Kidney glomerular epithelial cell (primary cell): Measurements from ENCODE around the gene SPDYE18.
"Not testable (repeated sequence)": the region's sequence is repeated elsewhere in the genome, so short reads cannot be mapped to it uniquely, and the experiment has no call there.

Experiments used
- DNase-seq: peaks from one replicate; lab custom pipeline; 2025; lab: John Stamatoyannopoulos, UW

Gene SPDYE18, protein sequence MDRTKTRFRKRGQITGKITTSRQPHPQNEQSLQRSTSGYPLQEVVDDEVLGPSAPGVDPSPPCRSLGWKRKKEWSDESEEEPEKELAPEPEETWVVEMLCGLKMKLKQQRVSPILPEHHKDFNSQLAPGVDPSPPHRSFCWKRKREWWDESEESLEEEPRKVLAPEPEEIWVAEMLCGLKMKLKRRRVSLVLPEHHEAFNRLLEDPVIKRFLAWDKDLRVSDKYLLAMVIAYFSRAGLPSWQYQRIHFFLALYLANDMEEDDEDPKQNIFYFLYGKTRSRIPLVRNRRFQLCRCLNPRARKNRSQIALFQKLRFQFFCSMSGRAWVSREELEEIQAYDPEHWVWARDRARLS

DNA sequence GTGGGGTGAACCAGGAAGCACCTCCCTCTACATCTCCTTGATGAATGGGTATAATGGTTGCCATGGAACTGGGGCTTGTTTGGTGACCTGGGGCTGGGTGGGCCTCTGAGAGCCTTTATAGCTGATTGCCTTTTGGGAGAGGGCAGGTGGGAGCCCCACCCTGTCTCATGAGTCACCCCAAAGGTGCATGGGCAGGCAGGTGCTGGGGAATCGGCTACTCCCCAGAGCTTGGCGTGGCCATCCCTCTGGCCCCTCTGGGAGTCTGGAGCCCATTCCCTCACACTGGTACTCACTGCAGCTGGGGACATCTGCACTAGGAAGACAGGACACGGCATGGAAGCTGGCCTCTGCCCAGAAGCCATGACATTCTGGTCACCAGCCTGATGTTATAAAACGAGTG lies at the start of gene SPDYE18:
Gene SPDYE18 (minus strand): TSS at position 2 of the 400 bp plus-strand sequence. CDS start 2,046 bp downstream, outside the sequence.
- DNase-seq = not testable (repeated sequence)

DNA sequence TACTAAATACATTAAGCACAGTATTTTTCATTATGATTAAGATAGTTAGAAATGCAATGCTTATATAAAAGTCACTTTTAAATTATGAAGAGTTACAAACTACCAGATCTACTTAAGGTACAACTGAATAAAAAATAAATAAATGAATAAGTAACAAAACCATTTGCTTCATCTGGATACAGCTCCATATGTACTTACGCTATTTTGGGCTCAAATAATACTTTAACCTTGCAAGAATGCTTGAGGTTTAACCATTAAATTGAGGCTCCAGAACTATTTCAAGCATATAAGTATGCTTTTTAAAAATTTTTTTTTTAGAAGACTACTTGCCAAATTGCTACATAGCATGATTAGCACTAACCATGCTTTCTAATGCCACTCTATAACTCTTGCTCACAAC lies 46.0 kb upstream of the SPDYE18 start:
- DNase-seq = not testable (repeated sequence)

DNA sequence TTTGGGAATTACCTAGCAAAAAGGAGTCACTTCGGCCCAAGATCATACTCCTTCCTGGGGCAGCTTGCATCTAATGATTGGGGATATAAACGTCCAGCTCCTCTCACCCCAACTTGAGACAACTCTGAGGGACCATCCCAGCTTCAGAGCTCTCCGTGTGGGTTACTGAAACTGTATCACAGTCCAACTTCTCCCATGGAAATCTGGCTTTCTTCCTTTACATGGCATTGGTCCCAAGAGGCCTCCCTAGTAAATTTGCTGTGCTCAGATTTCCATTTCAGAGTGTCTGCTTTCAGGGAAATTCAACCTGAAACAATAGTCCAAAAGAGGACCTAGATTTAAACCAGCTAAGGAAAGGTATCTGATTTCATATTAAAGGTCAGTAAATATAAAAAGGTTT lies 45.3 kb upstream of the SPDYE18 start:
- DNase-seq = not testable (repeated sequence)

DNA sequence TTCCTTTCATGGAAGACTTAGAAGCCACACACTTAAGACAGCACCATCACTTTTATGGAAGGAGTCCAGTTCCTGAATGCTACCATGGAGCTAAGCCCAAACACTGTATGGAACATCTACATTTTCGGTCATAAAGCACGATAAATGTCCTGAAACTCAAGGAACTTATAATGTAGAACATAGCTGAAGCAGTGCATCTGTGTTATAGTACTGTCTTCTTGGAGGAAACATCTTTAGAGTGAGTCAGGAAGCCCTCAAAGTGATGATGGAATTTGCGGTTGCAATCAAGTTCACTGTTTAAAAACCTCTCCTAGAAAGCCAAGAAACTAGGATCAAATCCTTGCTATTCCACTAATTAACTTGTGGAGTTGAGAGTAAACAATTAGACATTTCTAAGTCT lies 43.5 kb upstream of the SPDYE18 start:
- not testable (repeated sequence) for DNase-seq

DNA sequence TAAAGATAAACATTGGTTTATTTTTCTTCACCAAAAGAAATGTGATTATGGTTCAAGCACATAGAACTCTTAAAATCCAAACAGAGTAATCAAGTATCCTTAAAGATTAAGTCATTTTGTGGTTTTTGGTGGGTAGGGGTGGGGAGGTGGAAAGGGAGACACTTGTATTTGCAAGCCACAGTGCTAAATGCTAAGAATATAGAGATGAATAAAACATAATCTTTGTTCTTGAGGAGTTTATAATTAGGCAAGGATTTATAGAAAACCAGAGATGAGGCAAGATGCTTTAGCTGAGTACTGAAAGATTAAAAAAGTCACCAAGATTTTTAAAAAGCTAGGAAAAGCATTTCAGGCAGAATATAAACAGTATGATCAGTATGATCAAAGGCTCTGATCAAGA lies 40.3 kb upstream of the SPDYE18 start:
- DNase-seq = not testable (repeated sequence)

DNA sequence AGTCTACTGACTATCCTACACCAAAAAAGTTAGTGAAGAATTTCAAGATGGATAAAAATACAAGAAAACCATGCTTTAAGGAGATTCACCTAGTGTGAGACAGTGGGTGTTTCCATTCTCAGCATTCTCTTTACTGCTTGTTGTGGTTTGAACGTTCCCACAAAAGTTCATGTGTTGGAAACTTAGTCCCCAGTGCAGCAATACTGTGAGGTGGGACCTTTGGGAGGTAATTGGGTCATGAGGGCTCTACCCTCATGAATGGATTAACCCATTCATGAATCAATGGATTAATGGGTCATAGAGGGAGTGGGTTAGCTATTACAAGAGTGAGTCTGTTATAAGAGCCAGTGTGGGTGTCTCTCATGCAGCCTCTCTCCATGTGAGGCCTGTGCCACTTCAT lies 38.8 kb upstream of the SPDYE18 start:
- DNase-seq = not testable (repeated sequence)

DNA sequence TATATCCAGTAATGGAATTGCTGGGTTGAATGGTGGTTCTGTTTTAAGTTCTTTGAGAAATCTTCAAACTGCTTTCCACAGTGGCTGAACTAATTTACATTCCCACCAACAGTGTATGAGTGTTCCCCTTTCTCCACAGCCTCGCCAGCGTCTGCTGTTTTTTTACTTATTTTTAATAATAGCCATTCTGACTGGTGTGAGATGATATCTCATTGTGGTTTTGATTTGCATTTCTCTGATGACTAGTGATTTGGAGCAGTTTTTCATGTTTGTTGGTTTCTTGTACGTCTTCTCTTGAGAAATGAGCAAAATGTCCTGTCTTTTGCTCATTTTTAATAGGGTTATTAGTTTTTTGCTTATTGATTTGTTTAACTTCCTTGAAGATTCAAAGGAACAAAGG lies 38.1 kb upstream of the SPDYE18 start:
- DNase-seq = not testable (repeated sequence)

DNA sequence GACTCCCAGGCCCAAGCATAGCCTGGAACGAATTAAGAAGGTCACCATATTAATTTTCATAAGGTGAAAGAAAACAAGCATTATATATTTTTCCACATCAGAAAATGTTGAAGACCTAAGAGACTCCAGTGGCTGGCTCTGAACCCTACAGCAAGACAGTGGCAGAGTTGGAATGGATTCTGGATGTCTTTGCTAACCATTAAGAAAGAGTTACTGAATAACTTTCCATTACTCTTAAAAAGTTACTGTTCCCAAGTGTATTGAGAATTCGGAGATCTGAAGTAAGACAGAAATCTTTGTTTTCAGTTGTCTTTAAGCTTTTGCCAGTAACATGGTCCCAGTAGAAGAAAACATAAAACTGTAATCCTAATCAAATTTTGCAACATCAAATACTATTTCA lies 29.9 kb upstream of the SPDYE18 start:
- DNase-seq = not testable (repeated sequence)

DNA sequence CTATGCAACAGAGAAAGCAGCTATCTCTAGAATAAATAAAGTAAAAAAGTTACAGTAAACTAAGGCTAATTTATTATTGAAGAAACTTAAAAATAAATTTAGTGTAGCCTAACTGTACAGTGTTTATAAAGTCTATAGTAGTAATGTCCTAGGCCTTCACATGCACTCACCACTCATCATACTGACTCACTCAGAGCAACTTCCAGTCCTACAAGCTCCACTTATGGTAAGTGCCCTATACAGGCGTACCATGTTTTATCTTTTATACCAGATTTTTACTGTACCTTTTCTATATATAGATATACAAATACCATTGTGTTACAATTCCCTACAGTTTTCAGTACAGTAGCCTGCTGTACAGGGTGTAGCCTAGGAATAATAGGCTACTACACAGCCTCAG lies 19.8 kb upstream of the SPDYE18 start:
- not testable (repeated sequence) for DNase-seq

DNA sequence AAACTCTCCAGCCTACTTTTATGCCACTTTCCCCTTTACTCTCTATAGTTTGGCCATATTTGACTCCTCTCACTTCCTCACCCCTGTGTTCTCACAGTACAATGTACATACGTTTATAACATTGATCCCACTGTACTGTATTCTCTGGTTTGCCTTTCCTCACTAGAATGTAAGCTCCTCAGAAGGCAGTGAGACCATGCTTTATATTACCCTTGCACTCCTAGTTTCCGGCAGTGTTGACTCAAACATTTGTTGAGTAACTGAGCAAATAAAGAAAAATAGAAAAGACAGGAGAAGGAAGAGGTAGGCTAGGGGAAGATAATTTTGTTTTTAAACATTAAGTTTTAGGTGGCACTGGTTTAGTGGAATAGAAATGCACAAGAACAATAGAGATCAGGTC lies 17.9 kb upstream of the SPDYE18 start:
- not testable (repeated sequence) for DNase-seq

DNA sequence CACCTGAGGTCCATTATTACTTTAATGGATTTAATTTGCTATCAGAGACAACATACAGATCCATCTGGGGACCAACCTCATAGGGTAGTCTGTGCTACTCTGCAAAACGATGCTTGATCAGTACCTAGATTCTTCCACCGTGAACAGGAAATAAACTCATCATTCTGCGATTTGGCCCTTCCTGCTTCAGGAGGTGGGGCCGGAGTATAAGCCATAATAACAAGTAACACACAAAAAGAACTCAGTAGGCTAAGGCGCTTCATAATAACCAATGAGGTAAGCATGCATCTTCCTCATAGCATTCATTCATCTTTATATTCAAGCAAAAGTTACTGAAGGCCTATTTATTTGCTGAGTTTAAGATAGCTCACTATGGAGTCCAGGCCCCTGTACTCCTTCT lies 17.3 kb upstream of the SPDYE18 start:
- not testable (repeated sequence) for DNase-seq

DNA sequence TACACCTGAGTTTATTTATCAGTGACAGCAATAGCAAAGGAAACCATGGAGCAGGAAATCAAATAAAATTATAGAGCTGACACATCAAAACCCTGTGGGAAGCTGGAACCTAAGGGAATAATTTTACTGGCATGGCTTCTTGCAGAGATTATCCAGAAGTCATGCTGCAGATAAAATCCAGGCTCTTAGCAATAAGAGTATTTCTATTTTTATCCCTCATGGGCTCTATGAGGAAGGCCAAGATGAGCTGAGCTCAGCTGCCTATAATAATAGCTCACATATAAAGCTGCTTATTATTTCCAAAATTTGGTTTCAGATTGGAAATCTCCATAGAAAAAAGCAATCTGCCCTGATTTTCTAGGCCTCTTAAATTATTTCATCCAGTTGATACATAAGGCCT lies 16.8 kb upstream of the SPDYE18 start:
- not testable (repeated sequence) for DNase-seq

DNA sequence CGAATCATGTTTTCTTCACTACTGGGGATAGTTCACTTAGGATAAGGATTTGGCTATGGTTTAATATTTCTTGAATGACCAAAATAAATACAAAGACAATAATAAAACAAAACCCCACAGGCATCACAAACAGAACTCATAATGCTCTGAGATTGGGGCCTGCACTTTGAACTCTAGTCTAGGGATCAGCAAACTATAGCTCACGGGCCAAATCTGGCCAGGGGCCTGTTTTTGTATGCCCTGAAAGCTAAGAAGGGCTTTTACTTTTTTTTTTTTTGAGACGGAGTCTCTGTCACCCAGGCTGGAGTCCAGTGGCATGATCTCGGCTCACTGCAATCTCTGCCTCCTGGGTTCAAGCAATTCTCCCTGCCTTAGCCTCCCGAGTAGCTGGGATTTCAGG lies 14.7 kb upstream of the SPDYE18 start:
- not testable (repeated sequence) for DNase-seq

DNA sequence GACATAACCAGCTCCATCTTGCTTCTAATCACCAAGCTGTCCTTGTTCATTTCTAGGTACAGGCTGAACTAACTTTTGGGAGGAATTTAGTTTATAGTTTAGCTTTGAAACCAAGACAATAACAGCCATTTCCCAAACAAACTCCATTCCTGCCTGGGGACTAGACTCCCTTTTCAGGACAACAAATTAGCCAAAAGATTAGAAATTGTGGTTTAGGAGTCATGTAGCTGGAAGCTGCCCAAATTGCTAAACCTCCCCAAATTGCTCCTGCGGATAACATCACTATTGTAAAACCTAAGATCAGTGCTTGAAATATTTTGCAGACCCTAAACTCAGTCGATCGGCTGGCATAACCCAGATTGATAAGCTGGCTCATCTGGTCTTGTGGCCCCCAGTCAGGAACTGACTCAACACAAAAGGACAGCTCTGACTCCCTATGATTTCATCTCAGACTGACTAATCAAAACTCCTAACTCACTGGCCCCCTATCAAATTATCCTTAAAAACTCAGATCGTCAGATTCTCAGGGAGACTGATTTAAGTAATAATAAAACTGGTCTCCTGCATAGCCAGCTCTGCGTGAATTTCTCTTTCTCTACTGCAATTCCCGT lies 12.5 kb upstream of the SPDYE18 start:
- not testable (repeated sequence) for DNase-seq

DNA sequence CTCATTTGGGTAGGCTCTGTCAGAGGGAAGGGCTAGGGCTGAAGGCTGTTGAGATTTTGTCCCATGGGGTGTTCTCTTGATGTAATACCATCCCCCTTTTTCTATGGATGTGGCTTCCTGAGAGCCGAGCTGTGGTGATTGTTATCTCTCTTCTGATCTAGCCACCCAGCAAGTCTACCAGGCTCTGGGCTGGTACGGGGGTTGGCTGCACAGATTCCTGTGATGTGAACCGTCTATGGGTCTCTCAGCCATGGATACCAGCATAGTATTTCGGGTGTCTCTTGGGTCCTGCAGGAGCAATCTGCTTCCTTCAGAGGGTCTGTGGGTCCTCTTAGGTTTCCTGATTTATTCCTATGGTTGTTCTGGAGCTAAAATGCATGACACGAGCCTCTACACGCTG lies 8.8 kb upstream of the SPDYE18 start:
- not testable (repeated sequence) for DNase-seq

DNA sequence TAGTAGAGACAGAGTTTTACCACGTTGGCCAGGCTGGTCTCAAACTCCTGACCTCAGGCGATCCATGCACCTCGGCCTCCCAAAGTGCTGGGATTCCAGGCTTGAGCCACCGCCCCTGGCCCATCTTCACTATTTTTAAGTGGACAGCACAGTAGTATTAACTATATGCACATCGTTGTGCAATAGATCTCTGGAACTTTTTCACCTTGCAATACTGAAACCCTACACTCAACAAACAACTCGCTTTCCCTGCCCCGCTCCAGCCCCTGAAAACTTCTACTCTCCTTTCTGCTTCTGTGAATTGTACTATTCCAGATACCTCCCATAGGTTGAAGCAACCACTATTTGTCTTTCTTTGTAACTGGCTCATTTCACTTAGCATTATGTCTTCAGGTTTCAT lies 3.5 kb upstream of the SPDYE18 start:
- DNase-seq = not testable (repeated sequence)

DNA sequence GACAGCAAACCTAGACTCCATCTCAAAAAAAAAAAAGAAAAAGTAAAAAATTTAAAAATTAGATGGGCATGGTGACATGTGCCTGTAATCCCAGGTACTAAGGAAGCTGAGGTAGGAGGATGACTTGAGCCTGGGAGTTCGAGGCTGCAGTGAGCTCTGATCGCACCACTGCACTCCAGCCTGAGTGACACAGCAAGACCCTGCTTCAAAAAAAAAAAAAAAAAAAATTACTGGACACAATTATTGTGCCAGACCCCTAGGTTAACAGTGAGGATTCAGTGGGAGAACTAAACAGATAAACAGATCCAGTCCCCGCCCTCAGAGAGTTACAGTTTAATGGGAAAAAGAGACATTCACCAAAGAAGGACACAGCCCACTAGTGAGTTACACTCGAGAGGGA lies 1.4 kb upstream of the SPDYE18 start:
- not testable (repeated sequence) for DNase-seq

DNA sequence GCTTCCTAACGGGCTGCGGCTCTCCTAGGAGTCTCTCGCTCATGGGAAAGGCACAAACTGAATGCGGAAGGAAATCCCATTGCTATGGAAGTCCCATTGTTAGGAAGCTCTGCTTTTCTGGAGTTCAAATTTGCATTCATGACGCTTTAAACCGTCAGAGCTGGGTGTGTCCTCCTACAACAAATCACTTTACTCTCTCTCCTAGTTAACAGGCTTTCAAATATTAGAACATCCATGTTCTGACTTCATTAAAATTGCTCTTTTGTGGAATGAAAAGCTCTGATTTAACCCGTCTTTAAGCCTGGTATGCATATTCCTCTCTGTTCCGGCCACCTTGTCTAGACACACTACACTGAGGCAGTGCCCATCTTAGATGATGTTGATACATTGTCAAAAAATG lies 30.1 kb downstream of the SPDYE18 start, which contains the start of gene SPDYE17:
Gene SPDYE17 (minus strand): TSS at position 101 of the 400 bp plus-strand sequence. CDS start 1,791 bp downstream, outside the sequence.
- not testable (repeated sequence) for DNase-seq

DNA sequence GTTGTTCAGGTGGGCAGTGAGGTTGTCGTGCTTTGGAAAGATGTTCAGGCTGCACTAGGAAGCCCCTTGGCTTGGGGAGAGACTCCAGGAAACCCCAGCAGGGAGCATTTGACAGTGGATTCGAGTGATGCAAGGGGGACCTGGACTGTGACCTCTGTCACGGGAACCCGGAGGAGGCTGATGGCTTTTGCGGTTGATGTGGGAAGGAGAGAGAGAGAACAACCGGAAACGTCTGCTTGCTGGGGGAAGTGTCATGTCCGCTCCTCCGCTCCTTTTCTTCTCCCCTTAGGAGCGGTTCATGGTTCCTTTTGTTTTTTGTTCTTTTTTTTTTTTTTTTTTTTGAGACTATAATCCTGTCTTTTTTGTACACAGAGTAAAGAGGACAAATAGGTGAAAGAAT lies 36.0 kb downstream of the SPDYE18 start:
- not testable (repeated sequence) for DNase-seq

DNA sequence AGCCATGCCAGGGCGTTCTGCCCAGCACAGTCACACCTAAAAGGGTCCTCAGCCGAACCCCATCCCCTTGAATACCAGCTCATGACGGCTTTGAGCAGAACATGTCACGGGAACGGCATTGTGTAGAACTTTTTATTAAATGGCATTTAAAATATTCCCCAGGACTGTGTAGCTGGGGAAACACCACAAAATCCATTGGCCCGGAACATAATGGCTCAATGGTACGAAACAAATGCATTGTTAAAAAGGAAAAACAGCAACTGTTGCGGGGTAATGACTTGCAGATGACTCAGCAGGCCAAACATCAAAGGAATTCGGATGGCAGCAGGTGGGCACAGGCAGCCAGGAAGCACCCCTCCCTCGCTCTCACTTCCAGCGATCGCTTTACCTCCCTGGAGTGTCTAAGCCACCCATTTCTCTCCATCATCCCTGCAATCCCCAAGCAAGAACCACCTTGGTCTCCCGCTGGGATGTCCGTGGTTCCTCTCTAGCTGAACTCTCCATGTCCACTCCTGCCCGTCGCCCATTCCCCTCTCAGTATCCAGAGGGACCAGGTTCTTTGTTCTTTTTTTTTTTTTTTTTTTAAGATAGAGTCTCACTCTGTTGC lies 52.2 kb downstream of the SPDYE18 start:
- DNase-seq = peak; percentile 80

DNA sequence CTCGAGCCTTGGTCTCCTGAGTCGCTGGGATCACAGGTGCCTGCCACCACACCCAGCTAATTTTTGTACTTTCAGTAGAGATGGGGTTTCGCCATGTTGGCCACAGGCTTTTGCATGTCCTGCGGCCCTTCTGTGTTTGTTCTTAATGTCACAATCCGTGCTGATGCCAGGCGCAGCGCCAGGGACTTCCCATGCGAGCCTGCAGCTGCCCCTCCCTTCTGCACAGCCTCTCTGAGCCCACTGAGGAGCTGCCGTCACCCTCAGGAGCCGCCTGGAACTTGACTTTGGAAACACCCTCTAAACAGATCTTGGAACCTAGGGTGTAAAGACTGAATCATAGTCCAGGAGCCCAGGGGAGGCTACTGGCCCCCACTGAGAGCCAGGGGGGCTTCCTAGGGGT lies 54.4 kb downstream of the SPDYE18 start:
- not testable (repeated sequence) for DNase-seq

DNA sequence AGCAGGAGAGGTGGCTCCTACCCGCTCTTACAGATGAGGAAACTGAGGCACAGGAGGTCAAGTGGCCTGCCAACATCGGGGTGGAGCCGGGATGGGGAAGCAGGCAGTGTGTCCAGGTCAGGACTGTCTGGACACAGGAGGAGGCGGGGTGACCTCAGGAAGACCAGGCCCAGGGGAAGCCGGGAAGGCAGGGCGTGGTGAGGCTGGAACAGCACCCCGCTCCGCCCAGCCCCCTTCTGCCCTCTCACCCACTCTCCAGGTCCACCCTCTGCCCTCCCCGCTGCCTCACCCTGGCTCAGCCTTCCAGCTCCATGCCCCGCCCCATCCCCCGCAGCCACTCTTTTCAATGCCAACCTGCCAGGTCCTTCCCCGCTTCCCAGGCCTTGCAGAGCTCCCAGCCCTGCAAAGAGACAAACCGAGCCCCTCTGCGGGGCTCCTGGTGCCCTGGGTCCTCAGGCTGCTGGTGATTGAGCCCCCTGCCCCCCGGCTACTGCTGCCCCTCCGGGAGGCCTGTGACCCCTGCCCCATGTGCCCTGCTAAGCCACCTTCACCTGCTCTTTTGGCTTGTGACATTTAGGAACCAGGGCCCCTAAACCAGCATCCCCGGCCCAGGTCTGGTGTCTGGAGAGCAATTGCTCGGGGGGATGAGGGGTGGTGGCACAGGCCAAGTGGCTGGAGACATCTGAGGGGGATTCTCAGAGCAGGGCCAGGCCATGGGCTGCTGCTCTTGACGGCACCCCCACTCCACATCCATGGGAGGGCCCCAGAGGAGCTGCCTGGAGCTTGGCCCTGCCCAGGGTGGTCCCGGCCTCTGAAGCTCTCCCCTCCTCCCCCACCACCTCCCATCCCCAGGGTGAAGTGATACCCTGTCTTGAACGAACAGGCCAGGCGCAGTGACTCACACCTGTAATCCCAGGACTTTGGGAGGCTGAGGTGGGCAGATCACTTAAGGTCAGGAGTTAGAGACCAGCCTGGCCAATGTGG lies 55.9 kb downstream of the SPDYE18 start:
- not testable (repeated sequence) for DNase-seq
